Neural cell (in vitro differentiated cells): Measurements from ENCODE around the gene C11orf97. TPM values are rescaled to one million over a fixed set of nuclear protein-coding genes. Genes with fewer than 3 reads are reported as not detected.

ENCODE experiments used
- H2AFZ ChIP-seq: fragments of 200-600, 300-800 bp; sonication (generic), shearing (Covaris generic); 2 replicates; pipeline ENCODE4 v1.6.0; 2014; ENCODE audit warnings: low read depth, mild to moderate bottlenecking, antibody characterized with exemption, low read length, moderate library complexity
- H3F3A ChIP-seq: fragments of 200-600 bp; shearing (Covaris generic); 2 replicates; pipeline ENCODE4 v1.6.1; 2016; ENCODE audit warnings: mild to moderate bottlenecking, moderate library complexity, mixed read lengths, antibody characterized with exemption, low read length; ENCODE audit not compliant: insufficient read depth, poor library complexity, severe bottlenecking
- H3K27ac ChIP-seq: fragments of 200-600, 300-800 bp; sonication (generic), shearing (Covaris generic); 2 replicates; pipeline ENCODE4 v1.5.1; 2014; ENCODE audit warnings: mild to moderate bottlenecking, low read length, moderate library complexity
- H3K27me3 ChIP-seq: fragments of 300-800, 200-600 bp; sonication (generic), shearing (Covaris generic); 2 replicates; pipeline ENCODE4 v1.6.0; 2014; ENCODE audit warnings: mild to moderate bottlenecking, low read depth, low read length, moderate library complexity; ENCODE audit not compliant: insufficient read depth
- H3K36me3 ChIP-seq: fragments of 300-800, 200-600 bp; sonication (generic), shearing (Covaris generic); 2 replicates; pipeline ENCODE4 v1.5.1; 2014; ENCODE audit warnings: mild to moderate bottlenecking, antibody characterized with exemption, low read length, moderate library complexity; ENCODE audit not compliant: insufficient read depth
- H3K4me2 ChIP-seq: fragments of 300-800, 200-600 bp; sonication (generic), shearing (Covaris generic); 2 replicates; pipeline ENCODE4 v1.6.0; 2014; ENCODE audit warnings: mild to moderate bottlenecking, low read length
- H3K4me3 ChIP-seq: fragments of 300-800, 200-600 bp; sonication (generic), shearing (Covaris generic); 2 replicates; pipeline ENCODE4 v1.5.1; 2014; ENCODE audit warnings: mild to moderate bottlenecking, low read length, moderate library complexity
- H3K79me2 ChIP-seq: fragments of 200-600 bp; shearing (Covaris generic); replicated peaks from 2 replicates; pipeline ENCODE4 v1.6.0; 2014; ENCODE audit warnings: mild to moderate bottlenecking, low read length, moderate library complexity; ENCODE audit not compliant: insufficient read depth
- H3K9ac ChIP-seq: fragments of 300-800, 200-600 bp; sonication (generic), shearing (Covaris generic); 2 replicates; pipeline ENCODE4 v1.6.1; 2016; ENCODE audit warnings: mild to moderate bottlenecking, low read length, mixed read lengths
- H3K9me2 ChIP-seq: fragments of 200-600 bp; shearing (Covaris generic); 2 replicates; pipeline ENCODE4 v1.6.1; 2016; ENCODE audit warnings: mild to moderate bottlenecking, low read length, mixed read lengths; ENCODE audit not compliant: insufficient read depth
- H3K9me3 ChIP-seq: fragments of 200-600, 300-800 bp; sonication (generic), shearing (Covaris generic); 2 replicates; pipeline ENCODE4 v1.6.1; 2016; ENCODE audit warnings: mild to moderate bottlenecking, mixed run types, low read length, moderate library complexity, mixed read lengths
- H4K20me1 ChIP-seq: fragments of 200-600 bp; shearing (Covaris generic); 2 replicates; pipeline ENCODE4 v1.6.1; 2016; ENCODE audit warnings: mild to moderate bottlenecking, mixed run types; ENCODE audit not compliant: insufficient read depth
- CTCF ChIP-seq: fragments of 450-650 bp; IDR thresholded peaks from 2 replicates; pipeline ENCODE4 v1.5.1; 2014; ENCODE audit warnings: antibody characterized with exemption, mild to moderate bottlenecking, moderate library complexity; ENCODE audit not compliant: poor library complexity, severe bottlenecking
- EP300 ChIP-seq: fragments of 450-650 bp; conservative IDR thresholded peaks from 2 replicates; pipeline ENCODE4 v1.6.1; 2014; ENCODE audit warnings: antibody characterized with exemption, mild to moderate bottlenecking, moderate library complexity; ENCODE audit not compliant: poor library complexity, severe bottlenecking
- EZH2 ChIP-seq: fragments of 200-600, 300-800 bp; shearing (Covaris generic), sonication (generic); IDR thresholded peaks from 2 replicates; pipeline ENCODE4 v1.6.1; 2014; ENCODE audit warnings: antibody characterized with exemption, low read length, borderline replicate concordance, mild to moderate bottlenecking; ENCODE audit not compliant: insufficient read depth, poor library complexity, severe bottlenecking
- MXI1 ChIP-seq: fragments of 450-650 bp; conservative IDR thresholded peaks from 2 replicates; pipeline ENCODE4 v1.6.1; 2014; ENCODE audit warnings: antibody characterized with exemption, mild to moderate bottlenecking; ENCODE audit not compliant: poor library complexity, severe bottlenecking
- POLR2AphosphoS5 ChIP-seq: IDR thresholded peaks from 2 replicates; pipeline ENCODE4 v1.6.1; 2012
- RAD21 ChIP-seq: fragments of 450-650 bp; conservative IDR thresholded peaks from 2 replicates; pipeline ENCODE4 v1.6.1; 2014; ENCODE audit warnings: antibody characterized with exemption, mild to moderate bottlenecking, moderate library complexity
- SMC3 ChIP-seq: fragments of 450-650 bp; conservative IDR thresholded peaks from 2 replicates; pipeline ENCODE4 v1.6.1; 2014; ENCODE audit warnings: antibody characterized with exemption, mild to moderate bottlenecking, moderate library complexity; ENCODE audit not compliant: poor library complexity
- TAF1 ChIP-seq: IDR thresholded peaks from 2 replicates; pipeline ENCODE4 v1.6.1; 2012; ENCODE audit warnings: low read depth
- polyA plus RNA-seq: library from polyadenylated mRNA; depleted of rRNA; stranded (reverse); fragments of >200 nt; gene quantifications from 2 replicates; pipeline ENCODE4 v1.2.3, GENCODE V29; 2014
- TF ChIP-seq, protein P1 (sequence below): IDR thresholded peaks from 2 replicates; pipeline ENCODE4 v1.6.1; 2012; ENCODE audit warnings: borderline replicate concordance

Gene C11orf97
- polyA plus RNA-seq, 1 donor from 2014 or later, result 0.47 TPM

DNA sequence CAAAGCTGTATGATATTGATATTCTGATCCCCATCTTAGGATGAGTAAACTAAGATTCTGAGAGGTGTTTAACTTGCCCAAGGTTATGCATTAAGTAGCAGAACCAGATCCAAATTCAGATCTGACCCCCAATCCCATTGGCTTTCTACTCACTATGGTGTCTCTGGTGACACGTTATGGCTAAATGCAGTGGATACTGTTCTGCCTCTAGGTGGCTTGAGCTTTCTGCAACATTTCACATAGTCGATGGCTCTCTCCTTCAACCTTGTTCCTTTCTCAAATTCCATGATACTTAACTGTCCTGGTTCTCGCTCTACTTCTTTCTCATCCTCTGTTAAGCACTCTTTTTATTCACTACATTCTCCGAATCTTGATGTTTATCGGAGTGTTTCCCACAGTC, 9.4 kb downstream of the C11orf97 start:
- Histone ChIP-seq H3F3A (no peaks in the 10 kb centered on the region), H4K20me1 (no peaks in the 10 kb centered on the region), H3K9me2 (no peaks in the 10 kb centered on the region), H3K79me2 (no peaks in the 10 kb centered on the region), H2AFZ (no peak overlapping the region), H3K36me3 (no peaks in the 10 kb centered on the region), H3K9ac (no peak overlapping the region), H3K4me3 (no peak overlapping the region), H3K27ac (no peak overlapping the region), H3K4me2 (no peak overlapping the region), H3K27me3 (no peaks in the 10 kb centered on the region), H3K9me3 (no peaks in the 10 kb centered on the region)
- TF ChIP-seq CTCF (no peak), RAD21 (no peak), TAF1 (no peak), EP300 (no peak), MXI1 (no peak), POLR2AphosphoS5 (no peak), EZH2 (no peak), SMC3 (no peak)
- TF ChIP-seq, protein P1, sequence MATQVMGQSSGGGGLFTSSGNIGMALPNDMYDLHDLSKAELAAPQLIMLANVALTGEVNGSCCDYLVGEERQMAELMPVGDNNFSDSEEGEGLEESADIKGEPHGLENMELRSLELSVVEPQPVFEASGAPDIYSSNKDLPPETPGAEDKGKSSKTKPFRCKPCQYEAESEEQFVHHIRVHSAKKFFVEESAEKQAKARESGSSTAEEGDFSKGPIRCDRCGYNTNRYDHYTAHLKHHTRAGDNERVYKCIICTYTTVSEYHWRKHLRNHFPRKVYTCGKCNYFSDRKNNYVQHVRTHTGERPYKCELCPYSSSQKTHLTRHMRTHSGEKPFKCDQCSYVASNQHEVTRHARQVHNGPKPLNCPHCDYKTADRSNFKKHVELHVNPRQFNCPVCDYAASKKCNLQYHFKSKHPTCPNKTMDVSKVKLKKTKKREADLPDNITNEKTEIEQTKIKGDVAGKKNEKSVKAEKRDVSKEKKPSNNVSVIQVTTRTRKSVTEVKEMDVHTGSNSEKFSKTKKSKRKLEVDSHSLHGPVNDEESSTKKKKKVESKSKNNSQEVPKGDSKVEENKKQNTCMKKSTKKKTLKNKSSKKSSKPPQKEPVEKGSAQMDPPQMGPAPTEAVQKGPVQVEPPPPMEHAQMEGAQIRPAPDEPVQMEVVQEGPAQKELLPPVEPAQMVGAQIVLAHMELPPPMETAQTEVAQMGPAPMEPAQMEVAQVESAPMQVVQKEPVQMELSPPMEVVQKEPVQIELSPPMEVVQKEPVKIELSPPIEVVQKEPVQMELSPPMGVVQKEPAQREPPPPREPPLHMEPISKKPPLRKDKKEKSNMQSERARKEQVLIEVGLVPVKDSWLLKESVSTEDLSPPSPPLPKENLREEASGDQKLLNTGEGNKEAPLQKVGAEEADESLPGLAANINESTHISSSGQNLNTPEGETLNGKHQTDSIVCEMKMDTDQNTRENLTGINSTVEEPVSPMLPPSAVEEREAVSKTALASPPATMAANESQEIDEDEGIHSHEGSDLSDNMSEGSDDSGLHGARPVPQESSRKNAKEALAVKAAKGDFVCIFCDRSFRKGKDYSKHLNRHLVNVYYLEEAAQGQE, result no peak

DNA sequence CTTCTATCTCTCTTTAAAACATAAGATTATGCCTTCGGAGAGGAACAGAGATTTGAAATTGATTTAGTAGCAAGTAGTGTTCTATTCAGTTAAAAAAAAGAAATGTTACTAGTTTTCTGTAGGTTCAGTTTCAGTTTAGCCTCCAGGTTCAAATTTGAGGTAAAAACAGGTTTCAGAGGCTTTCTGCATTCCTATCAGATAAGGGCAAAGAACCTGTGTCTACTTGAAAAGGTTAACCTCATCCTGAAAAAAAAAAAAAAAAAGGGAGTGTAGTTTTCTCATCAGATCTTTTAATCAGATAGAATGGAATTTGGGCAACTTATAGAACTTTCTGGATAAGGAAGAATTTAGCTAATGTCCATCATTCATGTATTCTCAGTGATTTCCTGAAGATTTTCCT, 12.1 kb downstream of the C11orf97 start:
- Histone ChIP-seq H4K20me1 (no peaks in the 10 kb centered on the region), H3K27ac (no peak overlapping the region), H3K4me3 (no peak overlapping the region), H3F3A (no peaks in the 10 kb centered on the region), H3K4me2 (no peak overlapping the region), H3K9me3 (no peaks in the 10 kb centered on the region), H3K79me2 (no peaks in the 10 kb centered on the region), H3K27me3 (no peaks in the 10 kb centered on the region), H3K9me2 (no peaks in the 10 kb centered on the region), H3K36me3 (no peaks in the 10 kb centered on the region), H2AFZ (no peak overlapping the region), H3K9ac (no peak overlapping the region)
- TF ChIP-seq MXI1 (no peak), TAF1 (no peak), RAD21 (no peak), POLR2AphosphoS5 (no peak), EZH2 (no peak), CTCF (no peak), SMC3 (no peak), EP300 (no peak)
